ENCODE data around the gene MYBBP1A. TPM values are rescaled to one million over a fixed set of nuclear protein-coding genes. Genes with fewer than 3 reads are reported as not detected.

The MYBBP1A gene
- total RNA-seq, 1 donor from 2014 or later = 108 TPM

GRCh38 chr17:4569591-4569990 lies 14.4 kb upstream of the MYBBP1A start:
- Mint-ChIP-seq H3K4me1 (peaks cover 14% of the 10 kb centered on the region), H3K27ac (no peak overlapping the region), H3K4me3 (no peak overlapping the region), H3K36me3 (ENCODE audit: low read depth) (no peaks in the 10 kb centered on the region), H3K27me3 (peaks cover 5% of the 10 kb centered on the region), H3K9me3 (no peaks in the 10 kb centered on the region)
- TF ChIP-seq CTCF (IDR thresholded peaks at IDR 0.05) = no peak
- no peak for DNase-seq
- ChIA-PET POLR2A (interaction anchor here (0.6 to 1.0 kb wide), 2 partner anchors 14 to 426 kb away, joined by 3 to 4 read pairs; partner anchors contain the start of gene MYBBP1A), CTCF (interaction anchor here (0.6 kb wide), 1 partner anchor 319 kb away, joined by 4 read pairs; no protein-coding TSS in a partner anchor)
- intact Hi-C loops (cut with micrococcal nuclease) = loop anchor here (5.0 kb wide), 1 partner anchor 333 kb away; the partner anchor contains the start of gene CHRNE
- ATAC-seq (ENCODE audit: low read depth) = no peak

DNA sequence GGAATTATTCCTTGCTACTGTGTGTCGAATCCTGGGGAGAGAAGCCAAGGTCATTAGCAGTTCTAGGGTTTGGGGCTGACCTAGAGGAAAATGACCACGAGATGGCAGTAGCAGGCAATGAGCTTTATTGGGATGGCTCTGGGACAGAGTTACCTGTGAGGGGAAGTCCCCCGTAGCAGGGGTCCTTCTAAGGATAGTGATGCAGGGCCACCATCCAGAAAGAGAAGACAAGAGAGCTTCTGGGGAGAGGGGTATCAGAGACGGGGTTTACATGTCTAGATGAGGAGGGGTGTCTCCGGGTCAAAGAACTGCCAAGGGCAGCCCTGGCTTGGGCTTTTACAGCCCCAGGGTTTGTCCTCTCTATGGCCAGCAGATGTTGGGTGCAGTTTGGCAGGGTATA lies 11.6 kb upstream of the MYBBP1A start:
- H3K4me3 Mint-ChIP-seq = no peak overlapping the region

DNA sequence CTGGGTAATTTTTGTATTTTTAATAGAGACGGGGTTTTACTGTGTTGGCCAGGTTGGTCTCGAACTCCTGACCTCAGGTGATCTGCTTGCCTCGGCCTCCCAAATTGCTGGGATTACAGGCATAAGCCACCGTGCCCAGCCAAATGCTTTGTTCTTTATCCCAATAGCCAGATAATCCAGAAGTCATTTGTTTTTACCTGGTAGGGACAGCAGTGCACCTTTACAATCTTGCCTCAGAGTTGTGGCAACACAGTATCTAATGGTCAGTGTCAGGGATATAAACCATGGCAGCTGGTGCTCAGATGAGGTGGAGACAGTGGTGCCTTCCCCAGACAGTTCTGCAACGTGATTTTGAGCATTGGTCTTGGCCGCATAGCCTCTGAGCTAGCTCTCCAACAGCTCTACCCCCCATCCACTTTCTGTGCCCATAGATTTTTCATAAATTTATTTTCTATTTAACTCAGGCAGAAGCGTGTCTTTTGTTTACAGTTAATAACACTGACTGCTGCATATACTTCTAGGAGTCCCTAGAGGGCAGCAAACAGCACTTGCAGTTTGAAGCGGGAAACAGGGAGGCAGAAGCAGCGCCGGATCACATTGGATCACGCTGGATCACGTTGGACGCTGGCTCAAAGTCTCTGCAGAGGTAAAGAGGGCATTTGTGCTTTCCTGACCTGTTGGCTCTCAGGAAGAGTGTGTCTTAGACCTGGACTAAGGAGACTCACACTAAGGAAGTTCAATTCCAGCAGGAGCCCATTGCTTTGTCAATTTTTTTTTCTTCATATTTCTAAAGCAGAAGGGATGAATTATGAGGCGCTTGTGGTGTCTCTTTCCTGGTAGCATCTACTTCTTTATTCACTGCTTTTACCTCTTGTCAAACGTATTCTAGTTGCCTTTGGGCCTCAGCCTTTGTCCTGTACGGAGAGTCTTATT lies 10.3 kb upstream of the MYBBP1A start:
- Mint-ChIP-seq H3K4me3 (no peak overlapping the region), H3K4me1 (peaks cover 23% of the 10 kb centered on the region), H3K9me3 (no peaks in the 10 kb centered on the region), H3K27me3 (peaks cover 1% of the 10 kb centered on the region), H3K36me3 (ENCODE audit: low read depth) (no peaks in the 10 kb centered on the region), H3K27ac (no peak overlapping the region)
- TF ChIP-seq CTCF (IDR thresholded peaks at IDR 0.05) = peak; percentile 86
- DNase-seq = no peak
- intact Hi-C loops (cut with micrococcal nuclease) = loop anchor here (1.0 to 5.0 kb wide), 6 partner anchors 10 to 337 kb away; partner anchors contain the start of genes CHRNE and MYBBP1A
- CTCF ChIA-PET = interaction anchor here (0.8 to 2.4 kb wide), 8 partner anchors 9 to 161 kb away, joined by 3 to 25 read pairs (median 3); partner anchors contain the start of gene MYBBP1A
- ATAC-seq (ENCODE audit: low read depth) = peak; percentile 71
- POLR2A ChIA-PET = interaction anchor here (1.4 kb wide), 1 partner anchor 323 kb away, joined by 5 read pairs; no protein-coding TSS in a partner anchor

More for the DNA sequence above, 11.6 kb upstream of the MYBBP1A start:
- TF ChIP-seq CTCF (IDR thresholded peaks at IDR 0.05) = no peak
- intact Hi-C loops (cut with micrococcal nuclease) = loop anchor here (1.0 to 5.0 kb wide), 5 partner anchors 60 to 336 kb away; partner anchors contain the start of gene CHRNE
- Mint-ChIP-seq H3K4me1 (peaks cover 16% of the 10 kb centered on the region), H3K36me3 (ENCODE audit: low read depth) (no peaks in the 10 kb centered on the region), H3K9me3 (no peaks in the 10 kb centered on the region), H3K27me3 (peaks cover 4% of the 10 kb centered on the region), H3K27ac (no peak overlapping the region)
- ChIA-PET POLR2A (interaction anchor here (0.6 to 1.4 kb wide), 3 partner anchors 12 to 322 kb away, joined by 4 to 7 read pairs (median 5); partner anchors contain the start of gene MYBBP1A), CTCF (interaction anchor here (0.6 to 2.8 kb wide), 23 partner anchors 10 to 401 kb away, joined by 3 to 25 read pairs (median 4); partner anchors contain the start of genes C17orf107, MYBBP1A, SMTNL2 and SPAG7)
- DNase-seq (no peak), ATAC-seq (ENCODE audit: low read depth) (peak; percentile 62)

DNA sequence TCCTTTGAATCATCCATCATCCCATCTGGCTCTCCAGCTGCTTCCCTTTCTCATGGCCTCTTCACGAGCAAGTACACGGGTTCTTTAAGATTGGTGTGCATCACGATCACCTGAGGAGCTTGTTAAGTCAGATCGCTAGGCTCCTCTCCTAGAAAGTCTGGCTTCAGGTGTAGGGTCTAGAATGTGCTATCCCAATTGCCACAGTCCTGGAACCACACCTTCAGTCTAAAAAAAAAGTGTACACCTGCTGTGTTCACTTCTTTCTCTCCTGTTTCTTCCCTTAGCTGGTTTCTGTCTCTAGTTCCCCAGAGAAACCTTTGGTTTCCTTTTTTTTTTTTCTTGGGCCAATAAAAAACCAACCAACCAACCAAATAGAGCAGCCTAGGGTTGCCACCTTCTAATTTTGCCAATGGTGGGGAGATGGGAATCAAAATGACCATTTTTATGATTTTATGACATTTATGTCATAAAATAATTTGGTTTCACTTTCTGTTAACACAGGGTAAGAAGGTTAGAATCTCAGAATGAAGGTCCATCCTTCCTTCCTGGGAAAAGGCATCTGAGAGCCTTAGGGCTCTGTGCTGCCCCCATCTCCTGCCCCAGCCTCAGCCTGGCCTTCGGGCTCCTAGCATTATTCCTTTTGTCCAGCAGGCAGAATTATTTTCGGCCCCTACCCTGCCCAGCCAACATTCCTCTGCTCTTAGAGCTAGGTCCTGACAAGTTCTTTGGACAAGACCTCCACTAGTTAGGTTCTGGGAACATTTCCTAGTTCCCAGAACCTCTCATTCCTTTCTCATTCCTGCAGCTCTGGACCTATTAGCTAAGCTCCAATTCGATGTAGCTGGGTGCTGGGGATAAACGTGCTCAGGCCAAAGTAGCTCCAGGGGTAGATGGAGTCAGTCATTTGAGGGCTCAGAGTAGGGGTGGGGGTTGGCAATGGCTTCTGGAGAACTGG lies 7.1 kb upstream of the MYBBP1A start:
- CTCF ChIA-PET = interaction anchor here (0.9 to 1.5 kb wide), 3 partner anchors 10 to 141 kb away, joined by 3 to 4 read pairs (median 3); no protein-coding TSS in a partner anchor
- no peak for TF ChIP-seq CTCF (IDR thresholded peaks at IDR 0.05)
- DNase-seq = no peak
- H3K9me3 Mint-ChIP-seq = no peaks in the 10 kb centered on the region
- POLR2A ChIA-PET = interaction anchor here (0.6 to 0.7 kb wide), 3 partner anchors 8 to 161 kb away, joined by 3 to 6 read pairs (median 4); no protein-coding TSS in a partner anchor
- intact Hi-C loops (cut with micrococcal nuclease) = no loop called here
- H3K27ac Mint-ChIP-seq = peak overlapping the region; percentile 46
- H3K4me1 Mint-ChIP-seq = peaks cover 23% of the 10 kb centered on the region
- H3K36me3 Mint-ChIP-seq (ENCODE audit: low read depth) = no peaks in the 10 kb centered on the region
- peaks cover 1% of the 10 kb centered on the region for H3K27me3 Mint-ChIP-seq
- peak overlapping the region; percentile 44 for H3K4me3 Mint-ChIP-seq
- ATAC-seq (ENCODE audit: low read depth) = no peak
